ENCODE data around the gene PDXP. TPM values are rescaled to one million over a fixed set of nuclear protein-coding genes. Genes with fewer than 3 reads are reported as not detected.

Gene PDXP
- total and polyA plus RNA-seq, 2 donors (not counting 1 experiment from before 2014, with no cell fraction given) = 4.0 to 7.9 TPM

DNA sequence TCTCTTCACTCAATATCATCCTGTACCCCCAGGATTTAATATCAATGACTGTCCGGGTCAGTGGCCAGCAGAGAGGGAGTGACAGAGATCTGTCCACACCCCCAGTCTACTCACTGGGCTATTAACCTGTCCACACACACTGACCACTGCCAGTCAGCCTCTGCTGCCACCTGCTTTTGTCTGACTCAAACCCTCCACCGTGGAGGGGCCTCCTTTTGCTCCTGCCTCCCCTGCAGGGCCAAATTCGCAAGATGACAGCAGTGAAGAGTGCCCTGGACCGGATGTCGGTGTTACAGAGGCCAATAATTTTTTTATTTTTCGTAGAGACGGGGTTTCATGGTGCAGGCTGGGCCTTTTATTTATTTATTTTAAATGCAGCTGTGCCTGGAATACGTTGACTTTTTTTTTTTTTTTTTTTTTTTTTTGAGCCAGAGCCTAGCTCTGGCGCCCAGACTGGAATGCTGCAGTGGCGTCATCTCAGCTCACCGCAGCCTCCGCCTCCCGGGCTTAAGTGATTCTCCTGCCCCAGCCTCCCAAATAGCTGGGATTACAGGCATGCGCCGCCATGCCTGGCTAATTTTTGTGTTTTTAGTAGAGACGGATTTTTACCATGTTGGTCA lies 5.1 kb downstream of the PDXP start:
- Histone ChIP-seq H3K9ac (ENCODE audit: insufficient read depth, low read length) (no peak overlapping the region), H3K4me2 (ENCODE audit: extremely low read depth, insufficient read depth, low read length) (peak overlapping the region; percentile 40), H3K79me2 (ENCODE audit: control insufficient read depth, insufficient read depth, low read length) (peaks cover 50% of the 10 kb centered on the region), H3K4me1 (ENCODE audit: control insufficient read depth, extremely low read depth, insufficient read depth, low read length) (peaks cover 24% of the 10 kb centered on the region), H3K27me3 (ENCODE audit: control insufficient read depth, insufficient read depth, low read length) (no peaks in the 10 kb centered on the region), H2AFZ (ENCODE audit: low read length) (no peak overlapping the region), H3K9me3 (ENCODE audit: control insufficient read depth, insufficient read depth, low read depth, low read length) (no peaks in the 10 kb centered on the region), H3K27ac (ENCODE audit: insufficient read depth, low read length) (peak overlapping the region; percentile 29), H4K20me1 (ENCODE audit: control insufficient read depth, extremely low read depth, insufficient read depth, low read length) (no peaks in the 10 kb centered on the region), H3K36me3 (ENCODE audit: control insufficient read depth, insufficient read depth, low read length) (peaks cover 8% of the 10 kb centered on the region), H3K4me3 (replicated peaks in 1 of 4; ENCODE audit: control extremely low read depth in 1 of 4, insufficient read depth in 1 of 4, low read depth in 3 of 4, low read length in 4 of 4) (no peak overlapping the region)
- TF ChIP-seq EZH2 (IDR thresholded peaks at IDR 0.05; ENCODE audit: low read length, missing control alignments) = no peak
- TF ChIP-seq, protein P1, sequence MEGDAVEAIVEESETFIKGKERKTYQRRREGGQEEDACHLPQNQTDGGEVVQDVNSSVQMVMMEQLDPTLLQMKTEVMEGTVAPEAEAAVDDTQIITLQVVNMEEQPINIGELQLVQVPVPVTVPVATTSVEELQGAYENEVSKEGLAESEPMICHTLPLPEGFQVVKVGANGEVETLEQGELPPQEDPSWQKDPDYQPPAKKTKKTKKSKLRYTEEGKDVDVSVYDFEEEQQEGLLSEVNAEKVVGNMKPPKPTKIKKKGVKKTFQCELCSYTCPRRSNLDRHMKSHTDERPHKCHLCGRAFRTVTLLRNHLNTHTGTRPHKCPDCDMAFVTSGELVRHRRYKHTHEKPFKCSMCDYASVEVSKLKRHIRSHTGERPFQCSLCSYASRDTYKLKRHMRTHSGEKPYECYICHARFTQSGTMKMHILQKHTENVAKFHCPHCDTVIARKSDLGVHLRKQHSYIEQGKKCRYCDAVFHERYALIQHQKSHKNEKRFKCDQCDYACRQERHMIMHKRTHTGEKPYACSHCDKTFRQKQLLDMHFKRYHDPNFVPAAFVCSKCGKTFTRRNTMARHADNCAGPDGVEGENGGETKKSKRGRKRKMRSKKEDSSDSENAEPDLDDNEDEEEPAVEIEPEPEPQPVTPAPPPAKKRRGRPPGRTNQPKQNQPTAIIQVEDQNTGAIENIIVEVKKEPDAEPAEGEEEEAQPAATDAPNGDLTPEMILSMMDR (conservative IDR thresholded peaks at IDR 0.05 in 1 of 2, IDR thresholded peaks at IDR 0.05 in 1 of 2; ENCODE audit: low read depth in 1 of 2, low read length in 2 of 2) = no peak
- peak in 1 of 2 donors; percentile 82 for DNase-seq (ENCODE audit: low read depth in 2 of 2)

DNA sequence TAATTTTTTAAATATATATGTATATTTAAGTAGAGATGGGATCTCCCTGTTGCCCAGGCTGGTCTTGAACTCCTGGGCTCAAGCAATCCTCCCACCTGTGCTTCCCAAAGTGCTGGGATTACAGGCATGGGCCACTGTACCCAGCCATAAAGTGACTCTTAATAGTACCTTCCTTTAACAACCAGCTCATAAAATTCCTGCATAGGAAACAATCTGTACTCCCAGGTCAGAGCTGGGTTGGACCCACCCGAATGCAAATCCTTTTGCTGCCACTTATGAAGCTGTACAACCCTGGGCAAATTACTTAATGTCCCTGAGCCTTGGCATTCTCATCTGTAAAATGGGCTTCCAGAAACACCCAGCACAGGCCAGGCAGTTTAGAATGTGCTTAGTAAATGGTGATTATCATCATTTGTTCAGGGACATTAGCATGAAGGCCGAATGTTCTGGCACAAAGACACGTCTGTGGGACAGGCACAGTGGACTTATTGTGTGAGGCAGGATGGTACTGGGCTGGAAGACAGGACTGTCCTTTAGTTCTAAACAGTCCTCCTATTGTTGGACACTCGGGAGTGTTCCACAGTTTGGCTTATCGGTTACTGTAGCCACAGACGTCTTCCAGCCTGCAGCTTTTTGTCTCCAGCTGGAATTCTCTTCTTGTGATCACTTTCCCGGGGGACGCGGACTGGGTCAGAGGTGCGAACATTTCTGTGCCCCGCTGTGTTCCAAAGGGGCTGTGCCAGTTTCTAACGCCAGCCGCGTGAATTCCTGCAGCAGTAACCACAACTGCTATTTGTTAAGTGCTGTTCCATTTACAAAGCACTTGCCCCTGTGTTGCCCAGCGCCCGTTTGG lies 6.0 kb downstream of the PDXP start:
- TF ChIP-seq, protein P1 (conservative IDR thresholded peaks at IDR 0.05 in 1 of 2, IDR thresholded peaks at IDR 0.05 in 1 of 2; ENCODE audit: low read depth in 1 of 2, low read length in 2 of 2) = no peak
- TF ChIP-seq EZH2 (IDR thresholded peaks at IDR 0.05; ENCODE audit: low read length, missing control alignments) = no peak
- no peaks in the 10 kb centered on the region for H4K20me1 ChIP-seq (ENCODE audit: control insufficient read depth, extremely low read depth, insufficient read depth, low read length)
- no peak overlapping the region for H3K4me2 ChIP-seq (ENCODE audit: extremely low read depth, insufficient read depth, low read length)
- no peak overlapping the region for H3K9ac ChIP-seq (ENCODE audit: insufficient read depth, low read length)
- peaks cover 23% of the 10 kb centered on the region for H3K4me1 ChIP-seq (ENCODE audit: control insufficient read depth, extremely low read depth, insufficient read depth, low read length)
- no peaks in the 10 kb centered on the region for H3K9me3 ChIP-seq (ENCODE audit: control insufficient read depth, insufficient read depth, low read depth, low read length)
- peaks cover 45% of the 10 kb centered on the region for H3K79me2 ChIP-seq (ENCODE audit: control insufficient read depth, insufficient read depth, low read length)
- H3K4me3 ChIP-seq (replicated peaks in 1 of 4; ENCODE audit: control extremely low read depth in 1 of 4, insufficient read depth in 1 of 4, low read depth in 3 of 4, low read length in 4 of 4) = no peak overlapping the region
- H3K36me3 ChIP-seq (ENCODE audit: control insufficient read depth, insufficient read depth, low read length) = peaks cover 8% of the 10 kb centered on the region
- no peak overlapping the region for H3K27ac ChIP-seq (ENCODE audit: insufficient read depth, low read length)
- H2AFZ ChIP-seq (ENCODE audit: low read length) = no peak overlapping the region
- H3K27me3 ChIP-seq (ENCODE audit: control insufficient read depth, insufficient read depth, low read length) = no peaks in the 10 kb centered on the region
- no peak for DNase-seq (ENCODE audit: low read depth in 2 of 2)

DNA sequence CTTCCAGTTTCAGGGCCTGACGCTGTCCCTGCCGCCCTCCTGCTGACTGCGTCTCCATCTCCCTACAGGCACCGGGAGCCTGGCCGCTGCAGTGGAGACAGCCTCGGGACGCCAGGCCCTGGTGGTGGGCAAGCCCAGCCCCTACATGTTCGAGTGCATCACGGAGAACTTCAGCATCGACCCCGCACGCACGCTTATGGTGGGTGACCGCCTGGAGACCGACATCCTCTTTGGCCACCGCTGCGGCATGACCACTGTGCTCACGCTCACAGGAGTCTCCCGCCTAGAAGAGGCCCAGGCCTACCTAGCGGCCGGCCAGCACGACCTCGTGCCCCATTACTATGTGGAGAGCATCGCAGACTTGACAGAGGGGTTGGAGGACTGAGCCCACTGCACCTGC lies 7.0 kb downstream of the PDXP start:
- H3K27me3 ChIP-seq (ENCODE audit: control insufficient read depth, insufficient read depth, low read length) = no peaks in the 10 kb centered on the region
- no peak for TF ChIP-seq EZH2 (IDR thresholded peaks at IDR 0.05; ENCODE audit: low read length, missing control alignments)
- TF ChIP-seq, protein P1 (conservative IDR thresholded peaks at IDR 0.05 in 1 of 2, IDR thresholded peaks at IDR 0.05 in 1 of 2; ENCODE audit: low read depth in 1 of 2, low read length in 2 of 2) = no peak

More for the DNA sequence above, 7.0 kb downstream of the PDXP start:
- Histone ChIP-seq H3K9ac (ENCODE audit: insufficient read depth, low read length) (no peak overlapping the region), H3K4me1 (ENCODE audit: control insufficient read depth, extremely low read depth, insufficient read depth, low read length) (peaks cover 15% of the 10 kb centered on the region), H4K20me1 (ENCODE audit: control insufficient read depth, extremely low read depth, insufficient read depth, low read length) (no peaks in the 10 kb centered on the region), H3K4me2 (ENCODE audit: extremely low read depth, insufficient read depth, low read length) (no peak overlapping the region), H2AFZ (ENCODE audit: low read length) (no peak overlapping the region), H3K36me3 (ENCODE audit: control insufficient read depth, insufficient read depth, low read length) (peaks cover 8% of the 10 kb centered on the region), H3K4me3 (replicated peaks in 1 of 4; ENCODE audit: control extremely low read depth in 1 of 4, insufficient read depth in 1 of 4, low read depth in 3 of 4, low read length in 4 of 4) (no peak overlapping the region), H3K27ac (ENCODE audit: insufficient read depth, low read length) (no peak overlapping the region), H3K9me3 (ENCODE audit: control insufficient read depth, insufficient read depth, low read depth, low read length) (no peaks in the 10 kb centered on the region), H3K79me2 (ENCODE audit: control insufficient read depth, insufficient read depth, low read length) (peaks cover 34% of the 10 kb centered on the region)
- no peak for DNase-seq (ENCODE audit: low read depth in 2 of 2)
